ENCODE data around the gene CPM.

Gene CPM

DNA sequence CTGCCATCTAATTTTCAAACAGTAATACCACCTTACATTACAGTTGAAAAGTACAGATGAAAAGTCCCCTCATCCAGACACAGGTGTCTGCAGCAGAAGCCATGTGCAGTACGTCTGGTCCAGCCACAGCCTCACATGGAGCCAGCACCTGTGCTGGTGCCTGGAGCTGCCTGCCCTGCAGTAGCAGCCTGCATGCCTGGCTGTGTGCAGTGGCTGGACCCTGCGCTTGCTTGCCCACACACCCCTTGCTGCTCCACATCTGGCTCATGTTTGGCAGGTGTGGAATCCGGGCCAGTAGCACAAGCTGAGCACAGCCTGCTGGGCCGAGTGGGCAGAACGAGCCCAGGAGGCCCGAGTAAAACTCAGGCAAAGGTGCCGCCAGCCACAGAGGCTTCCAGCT is 21.8 kb upstream of the CPM start:
- DNase-seq: no peak

DNA sequence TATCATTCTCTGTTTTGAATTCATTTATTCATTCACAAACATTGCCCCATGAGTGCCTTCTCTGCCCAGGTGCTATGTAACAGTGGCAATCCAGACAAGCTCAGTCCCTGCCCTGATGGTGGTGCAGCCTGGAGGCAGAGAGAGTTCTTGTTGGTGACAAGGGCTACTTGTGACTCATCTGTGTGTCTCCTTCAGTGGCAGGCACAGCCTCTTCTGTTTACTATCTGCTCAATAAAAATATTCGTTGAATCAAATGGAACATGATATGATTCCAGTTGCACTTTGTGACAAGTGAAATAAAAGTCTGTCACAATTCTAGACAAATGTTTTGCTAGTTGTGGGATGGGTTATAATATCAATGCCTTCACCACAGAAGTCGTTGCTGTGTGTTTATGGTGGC is 20.6 kb upstream of the CPM start:
- no peak for DNase-seq

DNA sequence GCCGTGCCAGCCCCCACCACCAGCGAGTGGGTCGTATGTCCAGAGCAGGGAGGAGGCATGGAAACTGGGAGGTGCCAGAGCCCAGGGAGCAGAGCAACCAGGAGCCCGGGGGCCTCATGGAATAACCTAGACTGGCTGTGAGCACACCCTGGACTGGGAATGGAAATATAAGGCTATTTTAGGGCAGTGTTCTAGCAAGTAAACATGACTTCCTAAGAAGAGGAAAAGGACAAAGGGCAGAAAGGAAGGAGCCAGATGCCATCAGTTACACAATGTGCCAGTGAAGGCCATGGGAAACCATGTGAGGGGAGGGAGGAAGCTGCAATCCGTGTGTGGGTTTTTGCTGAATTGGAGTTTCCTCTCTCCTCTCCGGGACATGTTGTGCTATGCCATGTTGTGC is 18.7 kb upstream of the CPM start:
- DNase-seq: no peak

DNA sequence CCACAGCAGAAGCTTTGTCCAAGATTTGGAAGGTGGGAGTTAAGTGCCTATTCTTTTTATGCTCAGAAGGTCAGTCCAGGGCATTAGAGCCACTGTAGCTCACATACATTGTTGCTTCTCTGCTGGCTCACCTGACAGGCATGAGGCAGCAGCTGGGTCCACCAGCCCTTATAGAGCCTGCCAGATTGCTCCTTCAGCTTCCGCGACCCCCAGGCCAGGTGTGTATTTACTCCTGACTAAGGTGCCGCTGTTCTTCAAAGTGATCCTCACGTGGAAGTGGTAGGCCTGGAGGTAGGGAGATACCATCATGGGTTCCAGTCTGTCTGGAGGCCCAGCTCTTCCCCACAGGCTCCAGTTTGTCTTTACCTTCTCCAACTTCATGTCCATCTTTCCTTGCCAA is 17.5 kb upstream of the CPM start:
- no peak for DNase-seq

DNA sequence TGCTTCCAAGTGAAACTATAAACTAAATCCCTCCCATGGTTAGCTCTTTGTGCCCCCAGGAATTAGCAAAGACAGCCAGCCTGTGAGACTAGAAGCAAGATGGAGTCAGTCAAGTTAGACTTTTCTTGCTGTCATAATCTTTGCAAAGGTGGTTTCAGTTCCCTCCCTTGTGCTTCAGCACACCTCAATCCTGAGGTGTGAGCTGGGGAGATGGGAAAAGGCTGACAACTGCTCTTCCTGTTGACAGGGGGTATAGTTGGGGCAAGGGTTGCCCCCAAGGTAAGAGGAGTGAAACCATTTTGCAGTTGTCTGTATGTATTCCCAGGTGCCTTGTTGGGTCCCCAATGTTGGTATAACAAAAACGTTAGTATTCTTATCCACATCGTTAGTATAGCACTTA is 12.3 kb upstream of the CPM start:
- no peak for DNase-seq

DNA sequence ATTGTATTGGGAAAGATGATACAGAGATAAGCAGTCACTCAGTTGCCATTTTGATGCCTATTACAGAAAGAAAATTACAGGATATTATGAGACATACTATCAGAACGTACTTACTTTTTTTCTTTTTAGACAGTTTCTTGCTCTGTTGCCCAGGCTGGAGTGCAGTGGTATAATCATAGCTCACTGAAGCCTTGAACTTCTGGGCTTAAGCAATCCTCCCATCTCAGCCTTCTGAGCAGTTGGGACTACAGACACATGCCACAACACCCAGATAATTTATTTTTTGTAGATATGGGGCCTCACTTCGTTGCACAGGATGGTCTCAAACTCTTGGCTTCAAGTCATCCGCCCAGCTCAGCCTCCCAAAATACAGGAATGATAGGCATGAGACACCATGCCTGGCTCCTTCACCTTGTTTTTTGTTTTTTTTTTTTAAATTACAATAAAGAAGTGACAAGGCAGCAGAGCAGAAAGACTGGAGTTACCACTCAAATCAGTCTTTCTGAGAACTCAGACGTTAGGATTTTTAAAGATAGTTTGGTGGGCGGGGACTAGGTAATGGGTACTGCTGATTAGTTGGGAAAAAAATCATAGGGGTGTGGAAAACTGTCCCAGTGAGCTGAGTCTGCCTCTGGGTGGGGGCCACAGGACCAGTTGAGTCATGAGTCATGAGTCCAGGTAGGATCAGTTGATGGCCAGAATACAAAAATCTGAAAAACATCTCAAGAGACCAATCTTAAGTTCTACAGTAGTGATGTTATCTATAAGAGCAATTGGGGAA is 11.5 kb upstream of the CPM start:
- DNase-seq: no peak

DNA sequence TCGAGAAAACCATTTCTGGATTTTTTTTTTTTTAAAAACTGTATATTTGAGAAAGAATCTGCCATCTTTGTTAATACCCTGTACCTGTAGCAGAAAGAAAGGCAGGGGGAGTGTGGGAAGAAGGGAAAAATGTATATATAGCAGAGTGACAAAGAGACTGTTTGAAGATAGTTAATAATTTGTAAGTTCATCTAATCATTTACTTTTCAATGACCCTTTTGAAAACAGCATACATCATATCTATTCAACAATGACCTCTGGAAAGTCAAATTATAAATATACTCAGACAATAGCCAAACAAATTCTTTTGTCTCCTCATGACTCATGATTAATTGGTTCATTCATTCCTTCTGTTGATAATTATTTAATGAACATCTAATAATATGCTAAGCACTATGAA is 10.9 kb upstream of the CPM start:
- DNase-seq: no peak

DNA sequence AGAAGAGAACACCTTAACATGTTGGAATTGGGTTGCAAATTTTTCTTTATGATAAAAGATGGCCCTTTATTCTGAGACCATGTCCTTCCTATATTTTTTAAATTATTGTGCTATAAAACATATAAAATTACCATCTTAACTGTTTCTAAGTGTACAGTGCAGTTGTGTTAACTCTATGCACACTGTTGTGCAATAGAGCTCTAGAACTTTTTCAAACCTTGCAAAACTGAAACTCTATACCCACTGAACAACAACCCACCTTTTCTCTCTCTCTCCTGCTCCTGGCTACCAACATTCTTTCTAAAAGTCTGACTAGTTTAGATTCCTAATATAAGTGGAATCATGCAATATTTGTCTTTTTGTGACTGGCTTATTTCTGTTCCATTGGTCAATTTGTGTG is 7.8 kb upstream of the CPM start:
- DNase-seq: no peak

DNA sequence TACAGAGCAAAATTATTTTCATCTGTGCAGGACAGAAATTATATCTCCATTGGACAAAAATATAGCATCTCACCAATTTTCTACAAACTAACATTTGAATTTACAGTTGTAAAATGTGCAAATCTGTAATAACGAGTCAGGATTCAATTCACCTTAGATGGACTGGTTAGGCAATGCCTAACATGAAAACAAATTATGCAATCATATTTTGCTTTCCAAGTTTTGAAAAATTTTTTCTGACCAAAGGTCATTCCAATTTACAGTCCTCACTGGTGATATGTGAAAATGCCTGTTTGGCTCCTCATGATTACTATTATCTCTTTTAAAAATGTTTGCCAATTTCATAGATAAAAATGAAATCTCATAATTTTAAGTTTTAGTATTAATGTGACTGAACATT is 6.5 kb upstream of the CPM start:
- no peak for DNase-seq

DNA sequence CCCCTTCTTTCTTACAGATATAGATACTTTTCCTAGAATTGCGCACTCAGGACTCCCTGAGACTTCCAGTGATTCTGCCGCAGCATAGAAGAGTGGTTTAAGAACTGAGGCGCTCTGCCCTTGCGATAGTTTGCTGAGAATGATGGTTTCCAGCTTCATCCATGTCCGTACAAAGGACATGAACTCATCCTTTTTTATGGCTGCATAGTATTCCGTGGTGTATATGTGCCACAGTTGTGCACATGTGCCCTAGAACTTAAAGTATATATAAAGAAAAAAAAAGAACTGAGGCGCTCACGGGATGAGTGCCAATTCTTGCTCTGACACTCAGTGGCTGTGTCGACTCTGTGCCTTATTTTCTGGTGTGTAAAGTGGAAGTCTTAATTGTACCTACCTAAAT is 1.4 kb upstream of the CPM start:
- no peak for DNase-seq

DNA sequence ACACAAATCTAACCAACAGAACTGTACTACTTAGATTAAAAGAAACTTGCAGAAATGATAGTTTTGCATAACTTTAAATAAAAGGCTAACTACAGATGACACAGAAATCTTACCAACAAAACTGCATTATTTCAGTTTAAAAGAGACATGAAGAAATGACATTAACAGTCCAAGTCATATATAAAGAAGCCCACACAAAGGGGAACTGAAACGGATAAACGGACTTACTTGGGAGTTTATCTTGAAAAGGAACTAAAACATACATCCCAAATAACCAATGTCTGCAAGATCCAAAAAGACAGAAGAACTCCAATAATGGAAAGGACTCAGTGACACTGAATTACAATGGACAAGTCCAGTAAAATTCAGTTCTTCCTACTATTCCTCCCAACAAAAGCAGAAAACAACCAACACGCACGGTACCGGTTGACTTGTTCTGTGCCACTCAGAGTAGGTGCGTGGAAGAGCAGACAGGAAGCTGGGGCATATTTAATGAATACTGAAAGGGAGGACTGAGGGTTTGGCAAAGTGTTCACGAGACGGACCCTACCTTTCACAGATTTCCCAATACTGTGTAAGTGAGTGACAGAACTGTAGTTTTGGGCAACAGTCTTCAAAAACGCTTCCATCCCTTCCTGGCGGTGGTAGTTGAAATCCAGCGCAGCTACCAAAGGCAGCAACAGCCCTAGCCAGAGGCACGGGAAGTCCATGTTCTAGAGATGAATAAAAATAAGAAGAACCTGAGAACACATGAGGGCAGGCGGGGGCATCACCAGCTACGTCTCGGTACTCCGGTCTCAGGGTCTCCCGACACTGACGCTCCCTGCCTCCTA is 627 bp downstream of the CPM start:
- DNase-seq: peak; percentile 22

DNA sequence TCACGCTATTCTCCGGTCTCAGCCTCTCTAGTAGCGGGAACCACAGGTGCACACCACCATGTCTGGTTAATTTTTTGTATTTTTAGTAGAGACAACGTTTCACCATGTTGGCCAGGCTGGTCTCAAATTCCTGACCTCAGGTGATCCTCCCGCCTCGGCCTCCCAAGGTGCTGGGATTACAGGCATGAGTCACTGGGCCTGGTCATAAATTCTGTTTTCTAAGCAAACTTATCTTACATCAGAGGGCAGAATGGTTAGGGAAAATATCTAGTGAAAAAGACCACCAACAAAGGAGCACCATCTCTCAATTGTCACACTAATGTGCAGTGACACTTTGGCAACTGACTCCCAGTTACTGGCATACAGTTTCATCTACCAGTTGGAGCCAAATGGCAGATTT is 2.8 kb downstream of the CPM start:
- no peak for DNase-seq

DNA sequence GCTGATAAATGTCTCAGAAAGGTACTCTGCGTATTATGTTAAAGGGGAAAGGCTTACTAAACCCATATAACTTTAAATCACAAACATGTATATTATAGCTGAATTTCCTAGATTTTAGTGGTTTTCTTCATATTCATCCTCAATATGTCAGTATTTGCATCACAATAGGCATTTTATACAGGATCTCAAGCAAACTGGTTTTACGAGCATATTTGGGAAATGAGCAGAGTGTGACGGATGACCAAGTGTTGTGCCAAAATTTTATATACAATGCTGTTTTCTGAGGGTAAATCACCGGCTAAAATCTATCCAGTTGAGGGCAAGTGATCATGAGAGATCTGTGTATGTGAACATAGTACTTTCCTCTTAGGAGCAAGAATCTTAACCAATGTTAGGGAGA is 8.4 kb downstream of the CPM start:
- DNase-seq: no peak

DNA sequence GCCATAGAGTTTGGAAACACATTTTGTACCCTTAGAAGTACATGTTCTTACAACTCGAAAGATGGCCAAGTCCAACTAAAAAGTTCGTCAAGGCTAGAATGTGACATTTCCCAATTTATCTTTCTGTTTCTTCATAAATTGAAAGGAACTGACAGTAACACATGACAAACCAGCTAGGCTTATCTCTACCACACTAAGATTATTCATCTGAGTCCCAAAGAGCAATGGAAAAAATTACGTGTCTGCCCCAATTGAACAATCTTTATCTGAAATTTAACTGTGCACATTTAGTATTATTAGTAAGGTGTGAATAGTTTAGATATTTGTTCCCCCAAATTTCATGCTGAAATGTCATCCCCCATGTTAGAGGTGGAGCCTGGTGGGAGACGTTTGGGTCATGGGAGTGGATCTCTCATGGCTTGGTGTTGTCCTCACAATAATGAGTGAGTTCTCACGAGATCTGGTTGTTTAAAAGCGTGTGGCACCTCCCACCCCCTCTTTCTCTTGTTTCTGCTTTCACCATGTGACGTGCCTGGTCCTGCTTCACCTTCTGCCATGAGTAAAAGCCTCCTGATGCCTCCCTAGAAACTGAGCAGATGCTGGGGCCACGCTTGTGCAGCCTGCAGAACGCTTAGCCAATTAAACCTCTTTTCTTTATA is 13.3 kb downstream of the CPM start:
- DNase-seq: no peak

DNA sequence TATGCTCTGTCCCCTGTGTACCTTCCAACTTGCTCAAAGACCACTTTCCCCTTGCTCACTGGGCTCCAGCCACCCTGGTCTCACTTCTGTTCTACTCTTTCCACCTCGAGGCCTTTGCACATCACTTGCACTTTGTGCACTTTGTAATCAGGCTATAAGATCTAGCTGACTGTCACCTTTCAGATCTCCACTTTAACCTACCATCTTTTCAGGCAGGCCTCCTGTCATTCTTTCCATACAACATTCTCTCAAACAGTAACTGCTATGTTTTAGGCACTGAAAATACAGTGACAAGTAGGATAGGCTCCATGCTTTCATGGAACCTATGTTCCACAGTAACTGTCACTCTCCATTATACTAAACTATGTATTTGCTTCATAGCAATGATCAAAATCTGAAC is 14.0 kb downstream of the CPM start:
- no peak for DNase-seq

DNA sequence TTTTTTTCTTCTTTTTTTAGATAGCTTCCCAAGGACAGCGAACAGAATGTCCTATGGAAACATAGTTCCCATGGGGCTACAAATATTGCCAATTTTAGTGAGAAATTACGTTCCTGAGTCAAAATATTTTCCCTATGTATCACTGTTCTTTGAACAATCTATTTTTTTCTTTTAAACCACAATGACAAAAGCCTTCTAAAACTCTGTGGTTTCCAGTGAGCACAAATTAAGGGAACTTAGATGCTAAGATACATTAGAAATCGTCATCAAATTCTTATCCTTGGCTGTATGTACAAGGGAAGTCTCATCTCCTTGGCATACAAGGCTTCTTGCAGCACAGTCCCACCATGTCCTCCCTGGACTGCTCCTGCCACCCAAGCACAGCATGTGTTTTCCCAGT is 17.9 kb downstream of the CPM start:
- DNase-seq: no peak

DNA sequence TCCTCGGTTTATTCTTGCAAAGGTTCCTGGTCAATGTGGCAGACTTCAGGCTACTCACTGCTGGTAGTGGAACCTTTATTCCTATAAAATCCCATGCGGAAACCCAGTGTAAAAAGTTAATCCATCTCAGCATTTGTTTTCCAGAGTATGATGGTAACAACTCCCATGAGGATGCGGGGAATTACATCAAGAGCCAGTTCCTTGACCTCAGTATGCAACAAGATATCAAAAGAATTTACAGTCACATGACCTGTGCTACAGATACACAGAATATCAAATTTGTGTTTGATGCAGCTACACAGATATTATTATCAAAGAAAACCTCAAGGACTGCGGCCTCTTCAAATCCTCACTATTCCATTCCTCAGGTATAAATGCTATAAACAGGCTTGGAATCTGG is 19.3 kb downstream of the CPM start:
- no peak for DNase-seq

DNA sequence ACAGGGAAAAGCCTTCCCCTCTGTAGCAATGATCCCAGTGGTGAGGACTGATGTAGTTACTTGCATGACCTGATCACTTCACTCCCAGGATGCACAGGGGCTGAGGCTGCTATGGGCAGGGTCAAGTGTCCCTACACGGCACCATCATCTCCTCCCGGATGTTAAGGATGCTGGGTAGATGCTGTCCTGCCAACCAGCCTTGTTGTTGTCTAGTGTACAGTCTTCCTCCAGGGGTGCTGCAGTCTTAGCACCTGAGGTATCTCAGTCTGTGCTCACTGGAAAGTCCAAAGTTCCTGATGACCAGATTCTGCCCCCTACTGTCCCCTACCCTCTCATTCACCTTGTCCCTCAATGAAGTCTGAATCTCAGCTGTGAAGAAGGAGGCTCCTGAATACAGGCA is 20.1 kb downstream of the CPM start:
- DNase-seq: no peak

DNA sequence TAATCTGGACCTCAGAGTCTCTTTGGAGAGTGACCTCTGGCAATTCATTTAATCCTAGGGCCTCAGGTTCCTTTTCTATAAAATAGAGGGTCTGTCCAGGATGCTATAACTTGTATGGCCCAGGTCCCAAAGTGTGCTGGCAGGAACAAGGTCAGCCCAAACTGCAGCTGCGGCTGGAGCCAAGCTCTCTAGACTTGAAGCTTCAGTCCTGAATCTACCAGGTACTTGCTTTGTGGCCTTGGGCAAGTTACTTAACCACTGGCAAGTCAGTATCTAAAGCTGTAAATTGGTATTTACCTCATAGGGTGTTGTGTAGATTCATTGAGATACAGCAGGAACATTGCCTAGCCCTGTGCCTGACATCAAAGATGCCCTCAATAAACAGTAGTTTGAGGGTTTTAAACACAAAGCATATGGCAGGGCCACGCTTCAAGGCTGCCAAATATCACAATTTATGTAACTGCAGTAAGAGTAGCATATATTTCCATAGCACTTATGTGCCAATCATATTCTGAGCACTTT is 21.7 kb downstream of the CPM start:
- no peak for DNase-seq

DNA sequence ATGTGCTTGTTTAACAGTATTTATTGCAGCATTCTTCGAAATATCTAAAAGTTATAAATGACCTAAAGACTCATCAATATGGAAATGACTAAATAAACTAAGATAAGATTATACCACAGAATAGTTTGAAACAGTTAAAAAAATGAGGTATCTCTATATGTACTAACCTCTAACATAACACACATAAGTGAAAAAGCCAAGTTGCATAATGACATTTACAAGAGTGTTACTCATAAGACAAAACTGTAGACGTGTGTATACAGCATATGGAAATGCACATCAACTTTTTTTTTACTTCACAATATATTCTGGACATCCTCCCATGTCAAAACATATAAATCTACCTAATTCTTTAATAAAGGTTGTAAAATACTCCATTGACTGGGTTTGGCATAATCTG is 22.8 kb downstream of the CPM start:
- no peak for DNase-seq

DNA sequence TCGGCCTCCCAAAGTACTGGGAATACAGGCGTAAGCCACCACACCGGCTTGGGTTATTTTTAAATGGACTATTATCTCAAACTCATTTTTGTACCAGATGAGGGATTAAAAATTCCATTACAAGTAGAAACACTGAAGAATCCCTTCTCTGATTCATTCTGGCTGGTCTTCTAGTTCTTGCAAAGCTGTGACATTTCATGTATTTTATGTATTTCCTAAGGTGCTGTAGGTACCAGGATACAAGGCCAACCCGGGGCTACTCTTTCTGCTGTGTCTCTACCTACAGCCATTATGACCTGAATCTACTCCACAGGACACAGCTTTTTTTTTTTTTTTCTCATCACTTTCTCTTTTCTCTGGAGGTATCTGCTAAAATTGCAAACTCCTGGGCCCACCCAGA is 24.9 kb downstream of the CPM start:
- DNase-seq: no peak

DNA sequence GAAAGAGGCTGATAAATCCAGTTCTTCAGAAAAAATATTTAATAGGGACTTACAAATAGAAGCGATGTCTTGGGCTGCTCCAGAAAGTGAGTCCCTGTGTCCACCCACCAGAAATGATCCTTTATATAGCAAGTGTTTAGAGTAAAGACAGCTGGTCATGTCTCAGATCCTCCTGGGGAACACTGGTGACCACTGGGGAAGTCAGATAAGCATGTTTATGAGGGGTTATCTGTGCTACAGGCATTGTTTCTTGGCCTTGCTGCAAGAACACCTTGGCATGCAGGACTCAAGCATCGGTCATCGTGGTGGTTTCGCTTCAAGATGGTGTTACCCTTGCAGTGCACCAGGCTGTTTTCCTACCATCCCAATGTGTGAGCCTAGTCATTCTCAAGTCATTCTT is 27.2 kb downstream of the CPM start:
- DNase-seq: no peak

DNA sequence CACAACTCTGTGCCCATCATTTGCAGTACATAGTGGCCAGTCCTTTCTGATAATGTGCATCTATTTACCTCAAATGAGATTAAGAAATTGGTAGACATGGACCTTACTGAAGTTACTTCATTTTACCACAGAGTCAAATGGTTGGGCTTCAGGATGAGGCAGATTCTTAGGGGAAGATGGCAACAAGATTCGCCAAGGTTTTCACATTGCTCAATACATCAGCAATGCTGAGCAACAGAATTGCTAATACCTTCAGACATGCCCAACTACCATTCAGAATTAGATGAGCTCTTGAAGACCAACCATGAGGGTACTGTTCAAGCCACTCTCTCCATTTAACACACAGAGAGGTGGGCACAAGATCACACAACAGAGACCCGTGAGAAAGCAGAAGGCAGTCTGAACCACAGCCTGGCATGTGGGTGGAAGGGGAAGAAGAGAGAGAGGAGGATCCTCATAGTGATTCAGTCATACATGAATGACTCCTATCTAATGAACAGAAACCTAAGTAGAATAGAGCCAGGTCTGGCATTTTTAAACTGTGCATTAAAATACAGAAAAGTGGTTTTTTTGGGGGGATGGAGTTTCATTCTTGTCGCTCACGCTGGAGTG is 28.5 kb downstream of the CPM start:
- no peak for DNase-seq

DNA sequence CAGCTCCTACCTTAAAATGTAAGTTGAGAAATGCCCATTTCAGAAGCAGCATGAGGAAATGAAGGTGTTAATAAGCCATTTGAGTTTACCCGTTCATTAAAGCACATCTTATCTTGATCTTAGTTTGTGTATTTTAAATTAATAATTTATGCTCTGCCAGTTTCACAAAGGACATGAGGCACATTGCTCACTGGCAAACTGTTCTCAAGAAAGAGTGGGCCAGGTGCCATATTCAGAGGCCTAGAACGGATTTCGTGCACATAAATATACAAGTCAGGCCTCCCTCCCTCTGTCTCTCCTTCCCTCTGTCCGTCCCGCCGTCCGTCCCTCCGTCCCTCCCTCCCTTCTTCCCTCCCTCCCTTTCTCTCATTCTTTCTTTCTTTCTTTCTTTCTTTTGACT is 29.5 kb downstream of the CPM start:
- no peak for DNase-seq
